Kidney (tissue), 14 donors: ENCODE results near the gene NASP. TPM values are rescaled to one million over a fixed set of nuclear protein-coding genes. Genes with fewer than 3 reads are reported as not detected.

ENCODE experiments used
- DNase-seq, 5 donors: peaks; one replicate each; pipeline ENCODE4 v3.0.0-alpha.2; 2013 to 2020
- FAIRE-seq: peaks from 2 replicates; lab custom pipeline; 2012; peaks lifted over from hg19 to GRCh38; lab: Jason Lieb, UNC
- H3K27ac ChIP-seq, 2 donors: one replicate each; pipeline ENCODE4 v1.7.0; 2013; ENCODE audit warnings: low read depth in 2 of 2, low read length in 2 of 2, inconsistent platforms in 1 of 2
- H3K27me3 ChIP-seq: one replicate; pipeline ENCODE4 v1.7.1; 2013; ENCODE audit warnings: low read length, inconsistent platforms; ENCODE audit not compliant: control insufficient read depth, insufficient read depth
- H3K36me3 ChIP-seq, 3 donors: one replicate each; pipeline versions ENCODE4 v1.7.0 to v1.7.1; 2013; ENCODE audit warnings: low read length in 3 of 3, control low read depth in 1 of 3, inconsistent platforms in 1 of 3; ENCODE audit not compliant: insufficient read depth in 3 of 3, control insufficient read depth in 2 of 3
- H3K4me1 ChIP-seq, 3 donors: one replicate each; pipeline versions ENCODE4 v1.7.0 to v1.7.1; 2013; ENCODE audit warnings: low read length in 3 of 3, inconsistent platforms in 1 of 3, low read depth in 1 of 3; ENCODE audit not compliant: control insufficient read depth in 2 of 3, insufficient read depth in 2 of 3
- H3K4me3 ChIP-seq, 3 donors: one replicate each; pipeline versions ENCODE4 v1.7.0 to v1.8.1; 2013; ENCODE audit warnings: low read length in 3 of 3, control low read depth in 1 of 3, inconsistent platforms in 1 of 3
- H3K9ac ChIP-seq, 3 donors: one replicate each; pipeline versions ENCODE4 v1.7.0 to v1.7.1; 2013; ENCODE audit warnings: low read length in 3 of 3, control low read depth in 1 of 3, inconsistent platforms in 1 of 3
- H3K9me3 ChIP-seq, 3 donors: one replicate each; pipeline versions ENCODE4 v1.7.0 to v1.7.1; 2013; ENCODE audit warnings: low read length in 3 of 3, control low read depth in 1 of 3, inconsistent platforms in 1 of 3; ENCODE audit not compliant: control insufficient read depth in 2 of 3, insufficient read depth in 1 of 3
- intact Hi-C: fragments of 100-400 bp; cut with DNase I; formaldehyde crosslinking; loops from one replicate; pipeline ENCODE4 v1.11.1; 2022
- polyA plus RNA-seq: library from polyadenylated mRNA; stranded (reverse); fragments of 350-450 nt; fragmentation: Illumina TruSeq; extraction: RNeasy Lipid Tissue Mini Kit (QIAGEN cat#74804); gene quantifications from one replicate; pipeline ENCODE4 v1.2.3, GENCODE V29; 2014; ENCODE audit warnings: low read depth, low replicate concordance; ENCODE audit not compliant: insufficient read depth
- total RNA-seq: library from RNA; stranded (reverse); fragmentation: NEBNext Ultra II Directional; extraction: Animal tissue kit (Norgen Biotek cat#: 25700); gene quantifications from one replicate; pipeline ENCODE4 v1.2.1, GENCODE V29; 2021
- TF ChIP-seq, protein P1 (sequence below): IDR thresholded peaks from 3 replicates; pipeline ENCODE4 v1.5.1; 2012; ENCODE audit warnings: mild to moderate bottlenecking, moderate library complexity, borderline replicate concordance; ENCODE audit not compliant: insufficient read depth; ENCODE audit errors: extremely low read depth
- donor health status: control.
- donor health status: control.
- donor health status: control.
- donor health status: control.
- donor health status: control.
- donor health status: DM: yes; HTN: yes; CAD: no.
- donor health status: Normal renal cell carcinoma (clear cell type).

Gene NASP
- total and polyA plus RNA-seq, 2 donors from 2014 or later: 49.5 to 51.6 TPM

DNA sequence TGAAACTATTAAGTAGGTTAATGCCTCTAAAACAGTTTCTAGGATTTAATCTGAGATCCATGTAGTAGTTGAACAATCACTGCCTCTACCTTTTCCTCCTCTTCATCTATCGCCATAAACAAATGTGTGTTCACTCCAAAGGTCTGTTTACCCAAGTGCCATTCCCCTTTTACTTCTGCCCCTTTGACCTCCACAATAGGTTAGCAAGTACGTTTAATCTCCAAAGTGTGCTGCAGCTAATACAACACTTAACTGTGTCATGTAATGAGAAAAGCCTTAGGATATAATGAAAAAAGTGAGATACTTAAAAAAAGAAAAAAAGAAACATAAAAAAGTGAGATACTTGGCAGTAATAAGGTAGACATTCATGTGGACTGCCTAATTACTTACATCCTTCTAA, 74.3 kb downstream of the NASP start:
- intact Hi-C loops: no loop called here
- Histone ChIP-seq H3K27me3 (no peaks in the 10 kb centered on the region), H3K4me1 (no peaks in the 10 kb centered on the region), H3K9me3 (no peaks in the 10 kb centered on the region), H3K27ac (no peak overlapping the region), H3K4me3 (no peak overlapping the region), H3K9ac (no peak overlapping the region), H3K36me3 (peaks cover 7 to 61% (median 23%) of the 10 kb centered on the region in 3 donors)
- TF ChIP-seq, protein P1, sequence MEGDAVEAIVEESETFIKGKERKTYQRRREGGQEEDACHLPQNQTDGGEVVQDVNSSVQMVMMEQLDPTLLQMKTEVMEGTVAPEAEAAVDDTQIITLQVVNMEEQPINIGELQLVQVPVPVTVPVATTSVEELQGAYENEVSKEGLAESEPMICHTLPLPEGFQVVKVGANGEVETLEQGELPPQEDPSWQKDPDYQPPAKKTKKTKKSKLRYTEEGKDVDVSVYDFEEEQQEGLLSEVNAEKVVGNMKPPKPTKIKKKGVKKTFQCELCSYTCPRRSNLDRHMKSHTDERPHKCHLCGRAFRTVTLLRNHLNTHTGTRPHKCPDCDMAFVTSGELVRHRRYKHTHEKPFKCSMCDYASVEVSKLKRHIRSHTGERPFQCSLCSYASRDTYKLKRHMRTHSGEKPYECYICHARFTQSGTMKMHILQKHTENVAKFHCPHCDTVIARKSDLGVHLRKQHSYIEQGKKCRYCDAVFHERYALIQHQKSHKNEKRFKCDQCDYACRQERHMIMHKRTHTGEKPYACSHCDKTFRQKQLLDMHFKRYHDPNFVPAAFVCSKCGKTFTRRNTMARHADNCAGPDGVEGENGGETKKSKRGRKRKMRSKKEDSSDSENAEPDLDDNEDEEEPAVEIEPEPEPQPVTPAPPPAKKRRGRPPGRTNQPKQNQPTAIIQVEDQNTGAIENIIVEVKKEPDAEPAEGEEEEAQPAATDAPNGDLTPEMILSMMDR: no peak
- FAIRE-seq (no peak), DNase-seq (no peak)

DNA sequence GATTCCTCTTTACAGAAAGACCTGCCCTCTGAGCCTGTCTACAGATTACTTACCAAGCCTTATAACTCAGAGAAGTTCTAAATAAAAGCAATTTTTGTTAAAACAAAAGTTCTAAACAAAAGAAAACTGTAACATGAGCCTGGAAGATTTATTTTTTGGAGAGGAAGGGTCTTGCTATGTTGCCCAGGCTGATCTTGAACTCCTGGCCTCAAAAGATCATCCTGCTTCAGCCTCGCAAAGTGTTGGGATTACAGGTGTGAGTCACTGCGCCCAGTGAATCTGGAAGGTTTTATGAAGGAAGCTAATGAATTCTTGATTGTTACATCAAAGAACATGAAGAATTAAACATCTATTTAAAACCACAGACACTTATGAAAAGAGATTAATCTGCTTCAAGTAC, 75.4 kb downstream of the NASP start:
- Histone ChIP-seq H3K36me3 (peaks cover 7 to 59% (median 22%) of the 10 kb centered on the region in 3 donors), H3K27ac (no peak overlapping the region), H3K27me3 (no peaks in the 10 kb centered on the region), H3K9ac (no peak overlapping the region), H3K4me1 (no peaks in the 10 kb centered on the region), H3K9me3 (no peaks in the 10 kb centered on the region), H3K4me3 (no peak overlapping the region)
- no peak for DNase-seq
- FAIRE-seq: no peak
- TF ChIP-seq, protein P1: no peak
- intact Hi-C loops: no loop called here

DNA sequence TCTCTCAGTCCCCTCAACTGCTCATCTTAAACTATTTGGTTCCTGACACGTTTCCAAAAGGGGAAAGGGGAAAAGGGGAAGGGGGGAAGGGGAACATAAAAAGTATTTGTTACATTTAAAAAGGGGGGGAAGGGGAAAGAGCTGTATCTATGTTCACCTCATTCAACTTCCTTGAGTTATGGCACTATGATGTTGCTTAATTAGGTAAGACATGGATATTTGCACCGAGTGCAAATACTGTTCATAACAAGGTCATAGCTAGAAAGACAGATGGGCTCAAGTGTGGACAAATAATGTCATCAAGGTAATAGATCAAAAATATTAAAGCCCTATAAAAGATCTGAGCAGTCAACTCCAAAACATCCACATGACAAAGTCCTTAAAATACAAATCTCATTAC, 76.5 kb downstream of the NASP start:
- Histone ChIP-seq H3K27me3 (no peaks in the 10 kb centered on the region), H3K27ac (no peak overlapping the region), H3K36me3 (peaks cover 7 to 48% (median 11%) of the 10 kb centered on the region in 3 donors), H3K4me3 (no peak overlapping the region), H3K4me1 (no peaks in the 10 kb centered on the region), H3K9ac (no peak overlapping the region), H3K9me3 (no peaks in the 10 kb centered on the region)
- TF ChIP-seq, protein P1: no peak
- FAIRE-seq: no peak
- no peak for DNase-seq
- intact Hi-C loops: no loop called here

DNA sequence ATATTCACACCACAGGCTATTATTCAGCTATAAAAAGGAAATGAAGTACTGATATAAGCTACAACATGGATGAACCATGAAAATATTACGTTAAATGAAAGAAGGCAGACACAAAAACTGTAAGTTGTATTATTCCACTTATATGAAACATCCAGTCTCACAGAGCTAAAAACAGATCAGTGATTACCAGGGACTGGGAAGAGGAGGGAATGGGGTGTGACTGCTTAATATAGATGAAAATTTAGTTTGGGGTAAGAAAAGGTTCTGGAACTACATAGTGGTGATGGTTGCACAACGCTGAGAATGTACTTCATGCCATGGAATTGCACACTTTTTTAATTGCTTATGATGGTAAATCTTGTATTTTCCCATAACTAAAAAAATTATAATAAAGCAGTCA, 83.0 kb downstream of the NASP start:
- Histone ChIP-seq H3K27ac (no peak overlapping the region), H3K27me3 (no peaks in the 10 kb centered on the region), H3K9me3 (no peaks in the 10 kb centered on the region), H3K9ac (no peak overlapping the region), H3K4me1 (peaks cover 0 to 24% (median 15%) of the 10 kb centered on the region in 3 donors), H3K4me3 (no peak overlapping the region), H3K36me3 (no peaks in the 10 kb centered on the region)
- DNase-seq (no peak), FAIRE-seq (no peak)
- intact Hi-C loops: no loop called here
- TF ChIP-seq, protein P1: no peak
